NCI-H345 treated with DMSO at 0.1 percent for 48 hours (cell line): ENCODE measurements around the gene TREML2.

Experiments used
- DNase-seq: peaks from one replicate; lab custom pipeline; 2025; ENCODE audit not compliant: unreplicated experiment; lab: John Stamatoyannopoulos, UW

The TREML2 gene

DNA sequence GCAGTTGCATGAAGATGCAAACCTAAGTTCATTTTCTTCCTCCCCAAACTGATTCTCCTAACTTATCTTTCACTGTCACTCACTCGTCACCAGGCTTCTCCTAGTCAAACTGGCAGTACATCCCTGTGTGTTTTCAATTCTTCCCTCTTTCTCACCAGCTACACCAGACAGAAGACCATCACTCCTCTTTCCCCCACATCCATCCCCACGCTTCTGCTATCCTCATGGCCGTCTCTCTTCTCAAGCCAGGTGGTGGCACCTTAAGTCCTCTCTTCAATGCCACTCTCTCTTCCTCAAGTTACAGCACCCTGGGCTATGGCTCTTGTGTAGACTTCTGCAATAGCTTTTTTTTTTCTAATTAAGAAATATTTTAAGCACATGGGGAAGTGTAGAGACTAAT is 23.7 kb downstream of the TREML2 start:
- no peak for DNase-seq

DNA sequence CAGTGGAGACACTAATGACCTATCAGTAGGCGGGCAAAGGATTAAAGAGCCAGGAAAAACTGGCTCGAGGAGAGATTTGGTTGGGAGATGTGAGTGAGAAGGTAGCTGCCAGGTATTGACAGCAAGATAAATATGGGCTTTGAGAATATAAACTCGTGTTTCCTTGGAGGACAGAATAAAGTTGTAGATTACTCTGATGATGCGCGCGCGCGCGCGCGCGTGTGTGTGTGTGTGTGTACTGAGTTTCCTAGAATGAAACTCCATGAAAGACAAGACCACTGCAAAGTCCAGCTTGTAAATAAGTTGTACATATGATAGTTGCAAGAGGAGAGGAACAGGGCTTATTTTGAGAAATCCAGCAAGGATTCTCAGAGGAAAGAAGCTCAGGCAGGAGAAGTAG is 24.8 kb downstream of the TREML2 start:
- no peak for DNase-seq

DNA sequence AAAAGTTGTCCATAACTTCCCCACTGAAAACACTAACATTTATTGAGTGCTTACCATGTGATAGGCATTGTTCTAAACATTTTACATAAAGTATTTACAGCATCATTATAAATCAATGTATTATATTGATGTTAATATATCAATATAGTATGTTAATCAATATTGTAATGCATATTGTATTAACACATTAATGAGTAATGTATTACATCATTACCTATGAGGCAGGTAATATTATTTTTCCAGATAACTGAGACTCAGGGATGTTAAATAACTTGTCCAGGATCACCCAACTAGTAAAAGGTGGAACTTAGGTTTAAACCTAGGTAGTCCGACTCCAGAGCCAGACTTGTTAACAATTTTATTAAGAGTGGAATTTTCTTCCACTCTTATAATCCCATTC is 25.9 kb downstream of the TREML2 start:
- DNase-seq, result no peak

DNA sequence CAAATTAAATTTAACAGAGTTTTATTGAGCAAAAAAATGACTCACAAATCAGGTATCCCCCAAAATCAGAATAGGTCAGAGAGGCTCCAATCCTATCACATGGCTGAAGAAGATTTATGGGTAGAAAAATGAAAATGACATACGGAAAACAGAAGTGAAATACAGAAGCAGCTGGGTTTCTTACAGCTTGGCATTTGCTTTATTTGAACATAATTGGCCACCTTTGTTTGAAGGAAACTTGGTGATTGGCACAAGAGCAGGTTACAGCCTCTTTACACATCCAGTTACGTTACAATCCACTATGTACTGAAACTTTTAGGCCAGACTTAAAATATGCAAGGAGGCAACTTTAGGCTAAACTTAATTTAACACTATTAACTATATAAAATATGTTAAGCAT is 26.3 kb downstream of the TREML2 start:
- no peak for DNase-seq

DNA sequence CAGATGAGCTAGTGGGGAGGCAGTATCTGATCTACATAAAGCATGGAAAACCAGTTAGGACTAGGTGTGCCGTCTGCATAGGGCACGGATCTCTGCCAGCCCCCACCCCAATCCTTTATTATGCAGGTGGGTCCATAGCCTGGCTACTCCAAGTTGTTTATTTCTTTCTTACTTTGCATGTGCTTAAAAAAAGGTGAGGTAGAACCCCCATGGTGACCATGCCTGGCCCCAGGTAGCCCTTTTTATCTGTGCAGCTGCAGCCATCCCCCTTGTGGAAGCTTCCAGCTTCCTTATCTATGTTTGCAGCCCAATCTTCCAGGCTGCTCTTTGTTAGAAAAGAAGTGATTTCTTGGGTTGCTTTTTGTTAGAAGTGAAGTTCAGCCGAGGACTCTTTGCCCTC is 29.0 kb downstream of the TREML2 start:
- DNase-seq, result no peak

DNA sequence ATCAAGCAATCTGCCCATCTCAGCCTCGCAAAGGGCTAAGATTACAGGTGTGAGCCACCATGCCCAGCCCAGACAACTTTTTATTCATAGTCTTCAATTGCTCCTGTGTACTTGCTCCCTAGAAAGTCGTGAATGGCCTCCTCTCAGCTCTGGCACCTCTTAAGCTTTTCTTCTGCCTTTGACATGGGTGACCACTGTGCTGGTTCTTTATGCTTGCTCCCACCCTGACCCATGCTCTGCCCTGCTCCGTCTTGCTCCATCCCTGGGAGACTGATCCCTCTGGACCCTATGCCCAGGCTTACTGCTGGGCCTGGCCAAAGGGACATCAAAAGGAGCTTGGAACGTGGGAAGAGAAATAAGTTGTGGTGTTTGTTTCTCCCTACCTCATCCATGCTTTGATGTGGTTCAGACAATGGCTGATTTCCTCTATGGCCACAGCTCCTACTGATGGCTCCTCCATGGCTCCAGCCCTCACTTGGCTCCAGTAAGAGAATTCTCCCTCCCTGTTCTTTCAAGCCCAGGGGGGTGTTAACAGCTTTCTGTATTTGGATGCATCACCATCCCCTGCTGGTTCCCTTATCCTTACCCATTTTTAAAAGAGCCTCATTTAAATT is 30.3 kb downstream of the TREML2 start:
- DNase-seq, result no peak

DNA sequence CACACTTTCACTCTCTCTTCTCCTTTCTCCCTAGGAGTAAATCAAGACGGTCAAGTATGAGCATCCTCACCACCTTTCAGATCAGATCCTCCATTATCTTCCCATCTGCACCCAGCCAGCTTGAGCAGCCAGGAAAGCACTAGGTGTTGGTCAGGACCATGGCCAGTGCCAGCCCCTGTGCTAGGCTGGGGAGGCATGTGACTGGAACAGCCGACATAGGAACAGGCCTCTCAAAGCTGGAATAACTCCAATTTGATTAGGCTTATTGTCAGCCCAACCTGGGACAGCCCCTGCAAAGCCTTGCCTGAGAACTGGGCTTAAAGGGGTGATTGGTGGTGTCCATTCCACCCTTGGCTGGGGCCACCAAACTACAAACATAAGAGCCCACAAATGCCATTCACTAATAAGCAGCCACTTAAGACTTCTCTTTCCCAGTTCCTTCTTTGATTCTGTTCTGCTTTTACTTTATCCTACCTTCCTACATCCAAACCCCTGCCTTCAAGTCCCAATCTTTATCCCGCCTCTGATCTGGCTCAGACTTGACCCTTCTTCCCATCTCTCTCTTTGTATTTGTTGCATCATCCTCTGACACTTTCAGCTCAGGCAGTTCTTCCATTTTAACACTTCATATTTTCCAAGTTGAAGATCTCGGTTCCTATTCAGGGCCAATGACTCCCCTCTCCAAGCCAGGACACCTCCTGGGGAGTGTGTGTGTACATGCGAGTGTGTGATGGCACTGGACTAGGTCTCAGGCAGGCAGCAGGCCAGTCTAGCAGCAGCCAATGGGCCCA is 33.6 kb downstream of the TREML2 start:
- no peak for DNase-seq

DNA sequence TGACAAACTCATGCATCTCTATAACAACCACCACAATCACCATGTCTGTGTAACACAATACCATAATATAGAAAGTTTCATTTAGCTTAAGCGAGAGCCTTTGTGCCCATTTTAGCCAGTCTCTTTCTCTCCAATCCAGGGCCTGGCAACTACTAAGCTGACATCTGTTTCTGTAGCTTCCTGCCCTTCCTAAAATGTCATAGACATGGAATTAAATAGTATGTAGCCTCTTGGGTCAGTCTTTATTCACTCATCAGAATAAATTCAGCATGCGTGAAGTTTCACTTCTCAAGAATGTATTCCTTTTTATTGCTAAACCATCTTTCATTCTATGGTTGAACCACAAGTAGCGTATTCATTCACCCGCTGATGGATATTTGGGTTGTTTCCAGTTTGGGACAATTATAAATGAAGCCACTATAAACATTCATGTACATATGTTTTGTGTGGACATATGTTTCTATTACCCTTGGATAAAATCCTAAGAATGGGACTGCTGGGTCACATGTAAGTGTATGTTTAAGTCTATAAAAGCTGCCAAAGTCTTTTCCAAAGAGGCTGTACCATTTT is 36.3 kb downstream of the TREML2 start:
- DNase-seq, result no peak

DNA sequence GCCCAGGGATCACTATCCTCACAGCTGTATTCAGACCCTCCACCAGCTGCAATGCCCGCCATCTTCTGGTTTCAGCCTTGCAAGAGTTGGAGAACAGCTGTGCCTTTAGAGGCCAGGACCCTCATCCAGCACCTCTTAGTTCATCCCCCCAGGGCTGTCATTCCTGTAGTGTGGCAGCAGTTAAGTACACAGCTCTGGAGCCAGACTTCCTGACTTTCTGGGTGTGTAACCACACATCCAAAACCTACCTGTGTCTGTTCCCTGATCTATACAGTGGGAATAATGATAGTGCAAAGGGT is 37.6 kb downstream of the TREML2 start:
- no peak for DNase-seq

DNA sequence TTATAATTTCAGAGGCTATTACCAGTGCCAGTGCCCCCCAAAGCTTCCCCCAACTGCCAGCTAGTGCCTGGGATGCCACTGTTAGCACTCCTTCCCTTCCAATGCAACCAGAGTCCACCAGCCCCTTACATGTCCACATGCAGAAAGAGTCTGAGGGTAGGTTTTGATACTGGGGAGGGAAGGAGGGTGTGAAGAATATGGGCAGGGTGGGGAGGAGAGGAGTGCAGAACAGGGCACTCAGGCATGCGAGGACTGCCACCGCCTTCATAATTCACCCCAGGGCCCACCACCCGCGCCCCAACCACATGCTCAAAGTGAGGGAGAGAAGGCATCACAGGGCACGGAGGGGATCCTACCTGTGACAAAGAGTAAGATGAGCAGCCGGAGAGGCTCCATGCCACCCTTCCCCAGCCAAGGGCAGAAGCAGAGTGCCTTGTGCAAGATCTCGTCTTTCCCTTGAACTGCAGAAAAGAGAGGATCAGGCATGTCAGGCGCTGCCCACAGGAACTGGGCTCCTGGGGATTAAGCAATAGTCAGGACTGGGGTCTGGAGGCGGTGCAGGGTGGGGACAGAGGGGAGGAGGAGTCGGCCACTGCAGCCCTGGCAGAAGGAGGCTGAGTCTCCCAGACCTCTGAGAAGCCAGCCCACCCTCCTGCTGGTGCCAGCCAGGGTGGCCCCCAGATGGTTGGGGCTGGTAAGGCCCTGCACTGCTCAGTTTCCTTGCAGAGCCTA is 38.1 kb downstream of the TREML2 start, which contains the start of gene TREM2:
Gene TREM2, minus strand, starts transcription at position 430 of the 732 bp plus-strand sequence. Its CDS starts 34 bp downstream, at position 396.
- no peak for DNase-seq

DNA sequence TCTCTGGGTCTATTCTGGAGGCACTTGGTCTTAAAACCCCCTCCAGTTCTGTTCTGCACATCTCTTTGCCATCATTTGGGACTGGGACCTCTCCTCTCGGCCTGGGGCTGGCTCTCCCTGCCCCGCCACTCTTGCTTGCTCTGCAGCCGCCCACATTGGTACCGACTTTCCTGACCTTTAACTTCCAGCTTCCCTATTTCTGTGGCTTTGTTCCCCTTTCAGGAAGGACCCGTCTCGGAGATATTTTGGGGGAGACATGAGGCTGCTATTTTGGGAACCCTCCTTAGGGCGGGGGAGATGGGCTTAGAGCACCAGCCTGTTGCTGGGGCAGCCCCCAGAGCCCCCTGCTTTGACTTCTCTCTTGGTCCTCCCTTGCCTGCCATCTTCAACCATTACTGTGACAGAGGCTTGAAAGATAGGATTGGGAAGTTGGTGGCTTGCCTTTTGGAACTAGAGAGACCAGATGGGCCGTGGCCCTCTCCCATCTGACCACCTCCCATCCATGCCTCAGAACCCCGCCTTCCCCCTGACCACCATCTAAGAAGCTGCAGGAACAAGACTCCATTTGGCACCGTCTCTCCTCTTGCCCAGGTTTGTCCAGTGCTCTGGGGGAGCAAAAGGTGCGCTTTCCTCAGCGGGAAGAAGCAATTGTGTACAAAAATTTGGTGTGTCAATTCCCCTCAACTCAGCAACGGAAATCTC is 38.9 kb downstream of the TREML2 start:
- DNase-seq, result no peak

DNA sequence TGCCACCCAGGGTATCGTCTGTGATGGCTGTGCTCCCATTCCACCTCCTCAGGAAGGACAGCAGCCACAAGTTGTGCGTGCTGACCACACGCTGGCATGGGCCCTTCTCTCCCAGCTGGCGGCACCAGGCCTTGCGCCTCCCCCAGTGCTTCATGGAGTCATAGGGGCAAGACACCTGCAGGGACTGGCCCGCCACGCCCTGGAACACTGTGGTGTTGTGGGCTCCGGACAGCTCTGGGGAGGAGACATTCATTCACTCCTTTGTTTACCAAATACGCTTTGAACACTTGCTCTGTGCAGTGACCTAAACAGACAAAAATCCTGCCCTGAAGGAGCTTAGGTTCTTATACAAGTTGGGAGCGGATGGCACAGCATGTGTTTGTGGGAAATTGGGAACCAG is 39.6 kb downstream of the TREML2 start:
- no peak for DNase-seq

DNA sequence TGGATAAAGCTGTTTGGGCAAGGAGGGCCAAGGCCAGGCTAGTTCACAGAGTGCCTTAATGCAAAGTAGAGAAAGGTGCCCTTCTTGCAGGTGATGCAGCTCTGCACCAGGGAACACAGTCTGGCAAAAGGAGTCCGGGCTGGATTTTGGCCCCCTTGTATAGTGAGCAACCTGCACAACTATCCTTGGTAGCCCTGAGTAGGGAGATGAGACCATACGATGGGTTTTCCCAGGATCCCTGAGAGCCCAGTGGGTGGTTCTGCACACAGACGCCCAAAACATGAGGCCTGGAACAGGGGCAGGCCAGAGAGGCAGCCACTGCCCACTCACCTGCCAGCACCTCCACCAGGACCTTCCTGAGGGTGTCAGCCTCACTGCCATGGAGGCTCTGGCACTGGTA is 40.0 kb downstream of the TREML2 start:
- no peak for DNase-seq

DNA sequence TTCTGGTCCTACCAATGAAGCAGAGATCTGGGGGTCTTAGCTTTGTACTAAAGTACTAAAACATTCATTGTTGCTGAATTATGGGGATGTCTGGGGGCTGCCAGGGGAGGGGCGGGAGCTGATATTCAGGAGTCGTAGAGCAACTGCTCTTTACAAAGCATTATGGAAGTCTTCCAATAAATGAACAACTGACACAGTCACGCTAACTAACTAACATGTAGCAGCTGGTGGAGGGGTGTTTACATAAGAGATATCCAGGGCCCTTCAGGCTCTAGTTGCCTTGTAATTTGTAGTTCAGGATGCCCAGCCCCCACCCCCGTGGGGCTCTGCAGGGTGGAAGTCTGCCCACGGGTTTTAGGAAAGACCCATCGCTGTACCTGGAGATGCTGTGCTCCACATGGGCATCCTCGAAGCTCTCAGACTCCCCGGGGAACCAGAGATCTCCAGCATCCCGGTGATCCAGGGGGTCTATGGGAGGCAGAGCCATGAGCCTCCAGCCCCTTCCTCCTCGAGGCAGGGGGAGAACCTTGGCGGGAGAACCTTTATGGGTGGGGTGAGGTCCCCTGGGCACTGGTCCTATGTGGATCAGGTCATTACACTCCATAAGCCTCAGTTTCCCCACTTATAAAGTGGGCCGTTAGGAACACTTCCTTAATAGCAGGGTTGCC is 41.4 kb downstream of the TREML2 start:
- DNase-seq, result peak; percentile 81

DNA sequence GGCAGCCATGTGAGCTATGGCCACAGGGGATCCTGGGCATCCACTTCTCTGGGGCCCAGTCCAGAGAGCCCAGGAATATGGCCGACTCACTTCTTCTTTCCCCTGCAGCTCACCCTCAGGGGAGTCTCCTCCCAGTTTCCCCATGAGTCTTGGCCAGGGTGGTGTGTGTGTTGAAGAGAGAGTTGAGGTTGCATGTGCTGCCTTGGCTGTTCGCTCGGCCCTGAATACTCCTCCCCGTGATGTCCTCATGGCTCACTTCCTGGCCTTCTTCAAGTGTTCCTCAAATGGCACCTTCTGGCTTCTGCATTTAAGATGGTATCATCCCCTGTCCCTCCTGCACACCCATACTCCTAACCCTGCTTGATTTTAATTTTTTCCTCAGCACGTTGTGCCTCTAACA is 43.6 kb downstream of the TREML2 start:
- no peak for DNase-seq

DNA sequence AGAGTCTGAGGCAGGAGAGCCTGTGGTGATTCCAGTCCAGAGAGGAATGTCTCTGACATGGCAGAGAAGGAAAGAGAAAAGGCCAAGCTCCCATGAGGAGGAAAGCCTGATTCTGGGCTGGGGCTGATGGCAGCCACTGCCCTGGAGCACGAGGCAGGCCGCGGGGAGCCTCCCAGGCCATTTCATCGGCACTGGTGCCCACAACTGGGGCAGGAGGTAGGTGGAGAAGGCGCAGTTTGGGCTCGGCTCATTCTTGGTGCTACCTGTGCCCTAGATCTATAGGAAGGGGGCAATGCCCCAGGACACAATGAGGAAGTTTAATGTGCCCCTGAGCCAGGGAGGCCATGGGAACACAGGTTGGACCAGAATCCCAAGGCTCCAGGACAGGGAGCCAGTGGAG is 44.2 kb downstream of the TREML2 start:
- no peak for DNase-seq

DNA sequence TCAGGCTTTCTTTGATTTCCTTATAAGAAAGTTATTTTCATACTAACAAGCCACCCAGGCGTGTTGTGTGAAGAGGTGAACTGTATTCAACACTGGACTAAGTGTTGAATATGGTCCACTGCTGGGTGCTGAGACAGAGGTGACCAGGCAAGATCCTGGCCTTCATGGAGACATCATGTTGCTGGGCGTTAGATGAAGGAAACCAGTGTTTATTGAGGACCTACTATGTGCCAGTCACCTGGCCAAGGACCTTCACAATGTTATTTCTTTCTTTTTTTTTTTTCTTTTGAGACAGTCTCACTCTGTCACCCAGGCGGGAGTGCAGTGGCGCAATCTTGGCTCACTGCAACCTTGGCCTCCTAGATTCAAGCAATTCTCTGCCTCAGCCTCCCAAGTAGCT is 44.9 kb downstream of the TREML2 start:
- DNase-seq, result no peak

DNA sequence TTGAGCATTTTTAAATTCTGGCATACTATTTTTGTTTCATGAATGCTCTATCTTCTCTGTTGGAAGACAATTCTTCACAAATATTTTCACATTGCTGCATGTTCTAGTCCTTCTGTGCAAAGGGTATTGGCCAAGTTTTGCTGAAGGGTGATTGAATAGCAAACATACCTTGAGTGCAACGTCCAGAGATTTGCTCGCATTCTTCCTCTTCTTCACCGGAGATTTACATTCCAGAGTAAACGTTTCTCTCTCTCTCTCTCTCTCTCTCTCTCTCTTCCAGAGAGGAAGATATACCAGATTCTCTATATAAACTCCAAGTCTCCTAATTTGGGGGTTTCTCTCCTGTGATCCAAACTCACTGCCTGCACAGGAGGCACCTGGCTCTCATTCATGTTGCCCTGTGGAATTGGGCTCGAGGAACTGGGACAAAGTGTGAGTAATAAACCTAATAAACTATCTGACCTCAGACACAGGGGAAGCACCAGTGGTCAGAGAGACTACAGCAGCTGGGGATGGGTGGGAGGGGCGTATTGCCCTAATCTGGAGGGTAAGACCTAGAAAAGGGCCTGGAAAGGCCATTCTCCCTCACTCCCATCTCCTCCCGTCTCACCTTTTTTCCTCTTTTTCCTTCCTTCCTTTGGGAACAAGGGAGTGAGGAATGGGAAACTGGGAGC is 45.7 kb downstream of the TREML2 start:
- DNase-seq, result no peak

DNA sequence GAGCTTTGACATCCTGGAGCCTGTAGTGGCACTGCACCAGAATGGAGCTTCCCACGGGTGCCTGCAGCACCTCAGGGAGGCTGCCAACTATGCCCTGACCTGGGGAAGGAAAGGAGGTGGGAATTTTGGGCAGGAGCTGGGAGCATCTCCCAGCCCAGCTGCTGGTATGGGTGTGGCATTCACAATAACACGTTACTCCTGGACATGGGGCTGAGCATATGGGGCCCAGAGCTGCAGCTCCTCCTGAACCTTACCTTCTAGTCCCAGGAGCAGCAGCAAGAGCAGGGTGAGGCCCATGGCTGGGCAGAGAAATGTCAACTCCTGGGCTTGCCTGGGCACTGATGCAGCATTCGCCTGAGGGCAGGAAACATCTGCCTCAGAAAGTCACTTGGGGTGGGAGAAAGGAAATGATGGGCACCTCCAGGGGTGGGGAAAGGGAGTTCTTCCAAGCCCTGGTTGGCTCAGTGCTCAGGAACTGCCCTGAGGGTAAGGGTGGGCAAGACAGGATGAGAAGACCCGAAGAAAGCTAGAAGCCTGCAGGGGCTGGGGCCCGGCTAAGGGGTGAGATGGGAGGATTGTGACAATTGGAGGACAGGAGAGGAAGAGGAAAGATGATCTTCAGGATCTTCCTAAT is 46.8 kb downstream of the TREML2 start, which contains the start of gene TREML1:
Gene TREML1, minus strand, starts transcription at position 356 of the 634 bp plus-strand sequence. Its CDS starts 59 bp downstream, at position 297.
- no peak for DNase-seq

DNA sequence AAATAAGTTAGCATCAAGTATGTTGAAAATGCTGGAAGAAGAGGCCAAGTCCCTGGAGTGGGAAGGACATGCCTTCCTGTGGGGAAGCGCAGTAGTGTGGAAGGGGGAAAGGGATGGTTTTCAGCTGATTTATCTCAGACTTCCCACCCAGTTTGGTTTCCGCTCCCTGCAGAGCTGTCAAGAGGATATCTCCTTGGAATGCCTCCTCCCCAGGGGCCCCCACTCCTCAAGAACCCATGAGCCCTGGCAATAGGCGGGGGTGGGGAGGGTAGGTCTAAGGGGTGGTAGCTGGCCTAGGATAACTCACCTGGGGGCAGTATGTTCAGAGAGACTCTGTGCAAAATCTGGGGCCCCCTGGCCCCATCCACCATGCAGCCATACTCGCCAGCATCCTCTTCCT is 47.5 kb downstream of the TREML2 start:
- no peak for DNase-seq
